Umbilical cord (tissue), 2 donors: ENCODE results near the gene ETFA. TPM values are rescaled to one million over a fixed set of nuclear protein-coding genes. Genes with fewer than 3 reads are reported as not detected.
A peak's percentile ranks its signal among the peaks of the same experiment; 100 is the strongest.

Experiments
- DNase-seq: peaks from one replicate; pipeline ENCODE4 v3.0.0-alpha.2; 2015; ENCODE audit warnings: low spot score
- total RNA-seq: library from RNA; depleted of rRNA; stranded (reverse); fragments of >200 nt; gene quantifications from one replicate; pipeline ENCODE4 v1.2.3, GENCODE V29; 2014; ENCODE audit warnings: low replicate concordance; ENCODE audit not compliant: insufficient read depth

ETFA gene
- 64.5 TPM for total RNA-seq

- peak; percentile 98 for DNase-seq
Observed at GRCh38 chr15:76311100-76311953, at the start of gene ETFA. TSS of gene ETFA (minus strand) at chr15:76311469. CDS start at chr15:76311388, 81 bp downstream.

DNA sequence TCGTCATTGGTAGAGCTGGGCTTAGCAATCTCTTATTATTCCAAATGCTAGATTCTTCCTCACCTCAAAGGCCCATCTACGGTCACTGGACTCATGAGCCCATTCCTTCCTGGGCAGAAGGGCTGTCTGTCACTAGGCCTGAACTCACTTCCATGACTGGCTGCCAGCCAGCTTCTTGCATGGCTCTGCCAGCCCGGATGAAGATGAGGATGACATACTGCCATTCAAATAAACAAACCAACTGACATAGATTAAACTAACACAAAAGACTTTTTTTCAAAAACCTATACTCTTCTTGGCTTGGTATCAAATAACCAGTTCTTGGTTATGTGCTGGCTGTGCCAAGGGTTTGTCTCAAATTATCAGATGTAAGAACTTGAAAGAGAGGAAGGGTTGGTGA is 49.1 kb upstream of the ETFA start:
- DNase-seq, result no peak

DNA sequence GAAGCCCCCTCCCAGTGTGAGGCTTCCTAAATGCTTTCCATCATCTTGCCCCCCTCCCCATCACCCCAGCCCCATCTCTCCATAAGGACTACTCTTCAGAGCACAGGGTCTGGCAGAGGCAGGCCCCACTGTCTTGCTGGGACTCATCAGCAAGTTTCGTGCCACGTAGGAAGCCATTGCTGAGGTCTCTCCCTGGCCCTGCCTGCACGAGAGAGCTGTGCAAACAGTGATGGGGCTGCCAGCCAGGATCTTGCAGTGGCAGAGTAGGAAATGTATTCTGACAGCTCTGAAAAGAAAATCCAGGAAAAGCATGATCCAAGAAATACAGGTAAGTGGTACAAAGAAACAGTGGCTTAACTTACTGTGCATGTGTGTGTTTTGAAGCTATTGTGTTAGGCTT is 47.9 kb upstream of the ETFA start:
- DNase-seq, result no peak

- DNase-seq, result no peak
Observed at GRCh38 chr15:76358453-76358852, 47.2 kb upstream of the ETFA start.

DNA sequence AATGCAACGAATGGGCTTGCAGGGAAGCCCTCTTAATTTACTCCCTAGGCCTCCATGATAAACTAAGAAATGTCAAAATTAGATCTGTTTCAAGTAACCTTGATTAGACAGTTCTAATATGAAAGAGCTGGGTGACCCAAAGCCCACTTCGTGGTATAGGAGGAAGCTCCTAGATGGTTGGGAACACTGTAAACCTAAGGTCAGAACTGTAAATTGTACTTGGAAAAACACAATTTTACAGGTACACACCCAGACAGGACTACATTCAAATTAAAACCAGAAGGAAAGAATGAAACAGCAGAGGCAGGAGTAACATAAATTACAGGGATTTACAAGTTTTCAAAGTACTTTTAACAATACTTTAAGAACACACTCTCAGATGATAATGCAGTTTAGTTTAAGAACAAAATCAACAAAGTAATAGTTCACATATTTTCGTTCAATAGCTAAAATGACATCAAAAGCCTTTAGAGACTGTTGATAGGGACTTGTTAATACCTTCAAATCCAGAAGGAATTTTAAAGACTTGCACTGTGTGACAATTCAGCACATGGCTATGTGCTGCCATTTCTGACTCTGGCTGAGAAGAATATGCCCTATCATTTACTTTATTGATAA is 43.7 kb upstream of the ETFA start:
- no peak for DNase-seq

DNA sequence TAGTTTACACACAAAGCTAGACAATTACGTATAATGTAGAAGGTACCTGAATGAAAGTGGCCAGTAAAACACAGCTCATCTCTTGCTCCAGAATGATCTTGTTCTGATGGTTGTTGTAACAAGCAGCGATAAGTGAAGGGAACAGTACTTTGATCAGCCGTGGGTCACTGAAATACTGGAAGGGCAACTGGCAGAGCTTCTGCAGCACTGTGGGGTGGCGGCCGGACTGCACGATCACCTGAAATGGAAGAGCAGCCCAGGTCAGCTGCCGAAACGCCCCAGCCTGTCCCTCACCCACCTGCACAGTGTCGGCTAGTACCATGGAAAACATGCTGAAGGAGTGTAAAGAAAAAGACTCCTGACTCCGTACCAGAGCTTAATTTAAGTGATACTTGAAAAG is 42.6 kb upstream of the ETFA start:
- DNase-seq, result no peak

DNA sequence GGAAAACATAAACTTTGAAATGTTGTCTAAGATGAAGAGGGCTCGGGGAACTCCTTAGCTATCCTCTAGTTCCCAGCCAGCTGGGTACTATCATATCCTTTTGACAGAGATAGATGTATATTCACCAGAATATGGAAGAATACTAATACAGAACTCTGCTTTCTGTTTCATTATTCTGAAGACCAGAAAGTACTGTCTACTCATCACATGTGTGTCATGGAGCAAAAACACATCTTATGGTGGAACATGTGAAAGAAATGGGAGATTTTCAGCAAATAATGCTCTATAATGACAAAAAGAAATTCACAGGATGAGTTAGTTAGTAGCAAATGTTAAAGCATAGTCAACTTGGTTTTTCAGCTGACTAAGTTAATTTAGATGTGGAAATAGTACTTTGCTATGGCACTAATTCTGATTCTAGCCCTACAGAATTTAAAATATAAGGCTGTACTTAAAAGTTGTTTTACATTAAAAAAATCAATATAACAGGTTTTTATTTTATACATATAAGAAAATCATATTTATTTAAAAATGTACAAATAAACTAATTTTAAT is 41.8 kb upstream of the ETFA start:
- DNase-seq, result no peak

DNA sequence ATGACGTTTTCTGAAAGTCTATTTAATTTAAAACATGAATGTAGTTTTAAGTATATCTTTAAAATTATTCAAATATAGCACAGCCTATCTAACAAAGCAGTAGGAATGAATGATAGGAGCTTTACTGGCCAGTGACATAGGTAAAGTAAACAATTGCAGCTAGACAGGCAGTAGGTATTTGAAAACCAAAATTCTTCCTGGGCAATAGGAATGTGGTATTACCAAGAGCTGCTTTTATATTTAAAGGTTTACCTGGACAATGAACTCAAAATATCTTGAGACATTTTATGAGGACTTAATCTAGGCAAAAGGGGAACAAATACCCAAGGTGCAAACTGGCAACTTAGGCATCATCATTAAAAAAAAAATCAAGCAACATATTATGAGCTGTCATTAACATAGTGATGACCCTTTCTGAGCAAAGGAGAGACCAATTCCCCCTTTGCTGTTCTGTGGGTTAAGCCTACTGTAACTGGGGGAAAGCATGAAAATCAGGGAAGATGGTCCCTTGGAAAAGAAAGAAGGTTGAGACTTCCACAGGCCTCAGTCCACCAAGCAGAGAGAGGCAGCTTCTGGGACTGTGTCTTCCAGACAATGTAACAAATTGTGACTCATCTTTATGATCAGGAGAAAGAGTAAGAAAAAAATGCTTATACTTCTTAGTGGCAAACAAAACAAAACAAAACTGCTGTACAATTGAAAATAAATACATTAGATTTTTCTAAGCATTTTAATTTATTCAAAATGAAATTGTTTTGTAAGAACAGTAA is 38.2 kb upstream of the ETFA start:
- no peak for DNase-seq

DNA sequence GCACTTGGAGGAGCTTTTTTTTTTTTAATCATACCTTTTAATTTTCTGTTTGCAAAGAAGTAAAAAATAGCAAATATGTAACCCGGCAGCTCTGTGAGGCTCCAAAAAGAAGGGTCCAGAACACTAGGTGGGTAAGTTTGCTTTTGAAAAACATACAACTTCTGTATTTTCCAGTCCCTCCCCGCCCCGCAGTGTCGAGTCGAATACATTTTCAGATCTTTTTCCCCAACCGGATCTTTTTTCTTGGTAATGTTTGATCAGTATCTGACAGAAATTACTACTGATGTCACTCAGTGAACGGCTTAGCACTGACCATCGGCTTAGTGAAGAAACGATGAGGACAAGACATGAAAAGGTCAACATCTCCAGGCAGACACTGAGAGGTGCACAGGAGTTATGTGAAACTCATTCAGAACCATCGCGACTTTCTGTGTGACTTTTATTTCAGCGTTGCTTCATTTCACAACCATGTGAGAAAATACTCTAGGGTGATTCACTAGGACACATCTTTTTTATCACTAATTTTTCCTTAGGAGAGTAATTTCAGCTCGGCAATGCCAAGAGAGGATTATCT is 36.3 kb upstream of the ETFA start:
- no peak for DNase-seq

GRCh38 chr15:76346669-76347481 is 35.6 kb upstream of the ETFA start:
- no peak for DNase-seq

DNA sequence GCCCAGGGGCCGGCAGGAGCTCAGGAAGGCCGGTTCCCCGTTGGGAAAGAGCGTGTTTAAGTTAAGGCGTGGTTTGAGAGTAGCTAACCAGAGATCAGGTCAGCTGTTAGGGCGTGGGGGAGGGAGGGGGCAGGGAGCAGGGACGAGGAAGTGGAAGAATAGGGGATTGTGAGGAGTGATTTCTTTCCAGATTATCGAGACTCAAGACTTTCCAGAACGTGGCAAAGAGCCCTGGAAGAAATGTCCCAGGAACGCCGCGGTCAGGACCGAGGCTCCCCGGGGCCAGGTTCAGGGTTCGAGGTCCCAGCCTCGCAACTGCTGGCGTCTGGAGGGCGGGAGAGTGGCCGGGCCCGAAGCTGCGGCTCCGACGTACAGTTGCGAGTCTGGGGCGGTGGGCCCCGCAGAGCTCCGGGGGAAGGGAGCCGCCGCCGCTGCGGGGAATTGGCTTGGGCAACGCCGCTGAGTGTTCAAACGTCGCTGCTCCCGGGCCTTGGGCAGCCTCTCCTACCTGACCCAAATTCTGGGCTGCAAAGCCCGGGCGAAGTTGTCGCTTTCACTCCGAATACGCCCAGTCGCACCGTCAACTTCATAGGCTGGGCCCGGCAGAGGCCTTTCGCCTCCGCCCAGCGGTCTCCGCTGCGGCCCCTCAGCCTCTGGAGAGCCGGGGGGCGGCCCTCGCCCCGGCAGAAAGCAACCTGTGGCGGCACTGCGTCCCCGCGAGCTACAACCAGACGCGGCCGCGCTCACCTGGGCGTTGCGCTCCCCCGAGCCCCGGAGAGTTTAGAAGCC is 34.8 kb upstream of the ETFA start:
- DNase-seq, result no peak

DNA sequence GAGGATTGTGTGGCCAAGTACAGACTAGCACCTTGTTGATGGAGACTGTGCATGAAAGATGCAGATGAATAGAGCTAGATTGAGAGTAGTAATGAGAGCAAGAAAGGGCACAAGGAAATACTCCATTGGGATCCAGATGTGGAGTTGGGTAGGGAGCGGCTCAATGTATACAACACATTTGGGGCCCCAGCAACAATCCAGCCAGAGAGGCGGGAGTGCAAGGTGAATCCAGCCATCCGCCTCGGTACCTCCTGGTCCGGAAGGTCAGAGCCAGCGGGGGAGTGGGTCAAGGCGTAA is 34.3 kb upstream of the ETFA start:
- no peak for DNase-seq

GRCh38 chr15:76344893-76345582 is 33.8 kb upstream of the ETFA start:
- DNase-seq, result no peak

GRCh38 chr15:76343313-76343996 is 32.2 kb upstream of the ETFA start:
- DNase-seq, result no peak

GRCh38 chr15:76342382-76343201 is 31.3 kb upstream of the ETFA start:
- no peak for DNase-seq

DNA sequence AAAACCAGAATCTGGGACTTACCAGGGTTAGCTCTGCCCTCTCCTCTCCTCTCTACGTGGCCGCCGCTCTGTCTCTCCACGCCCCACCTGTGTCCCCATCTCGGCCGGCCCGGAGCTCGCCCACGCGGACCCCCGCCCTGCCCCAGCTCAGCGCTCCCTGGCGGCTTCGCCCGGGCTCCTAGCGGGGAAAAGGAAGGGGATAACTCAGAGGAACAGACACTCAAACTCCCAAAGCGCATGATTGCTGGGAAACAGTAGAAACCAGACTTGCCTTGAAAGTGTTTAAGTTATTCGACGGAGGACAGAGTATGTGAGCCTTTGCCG is 30.8 kb upstream of the ETFA start:
- no peak for DNase-seq

DNA sequence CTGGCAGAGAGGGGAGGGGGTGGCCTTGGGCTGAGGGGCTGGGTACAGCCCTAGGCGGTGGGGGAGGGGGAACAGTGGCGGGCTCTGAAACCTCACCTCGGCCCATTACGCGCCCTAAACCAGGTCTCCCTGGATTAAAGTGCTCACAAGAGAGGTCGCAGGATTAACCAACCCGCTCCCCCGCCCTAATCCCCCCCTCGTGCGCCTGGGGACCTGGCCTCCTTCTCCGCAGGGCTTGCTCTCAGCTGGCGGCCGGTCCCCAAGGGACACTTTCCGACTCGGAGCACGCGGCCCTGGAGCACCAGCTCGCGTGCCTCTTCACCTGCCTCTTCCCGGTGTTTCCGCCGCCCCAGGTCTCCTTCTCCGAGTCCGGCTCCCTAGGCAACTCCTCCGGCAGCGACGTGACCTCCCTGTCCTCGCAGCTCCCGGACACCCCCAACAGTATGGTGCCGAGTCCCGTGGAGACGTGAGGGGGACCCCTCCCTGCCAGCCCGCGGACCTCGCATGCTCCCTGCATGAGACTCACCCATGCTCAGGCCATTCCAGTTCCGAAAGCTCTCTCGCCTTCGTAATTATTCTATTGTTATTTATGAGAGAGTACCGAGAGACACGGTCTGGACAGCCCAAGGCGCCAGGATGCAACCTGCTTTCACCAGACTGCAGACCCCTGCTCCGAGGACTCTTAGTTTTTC is 30.2 kb upstream of the ETFA start:
- DNase-seq, result no peak
